Measurements from ENCODE around the gene RBM8A.
"Not testable (repeated sequence)": the region's sequence is repeated elsewhere in the genome, so short reads cannot be mapped to it uniquely, and the experiment has no call there.

The RBM8A gene

GRCh38 chr1:145942871-145943270 is 15.6 kb upstream of the RBM8A start:
- no peak overlapping the region for H3K4me3 ChIP-seq (ENCODE audit: low read depth, low read length)
- no peak for TF ChIP-seq CTCF (IDR thresholded peaks at IDR 0.05; ENCODE audit: low read depth, low read length)

DNA sequence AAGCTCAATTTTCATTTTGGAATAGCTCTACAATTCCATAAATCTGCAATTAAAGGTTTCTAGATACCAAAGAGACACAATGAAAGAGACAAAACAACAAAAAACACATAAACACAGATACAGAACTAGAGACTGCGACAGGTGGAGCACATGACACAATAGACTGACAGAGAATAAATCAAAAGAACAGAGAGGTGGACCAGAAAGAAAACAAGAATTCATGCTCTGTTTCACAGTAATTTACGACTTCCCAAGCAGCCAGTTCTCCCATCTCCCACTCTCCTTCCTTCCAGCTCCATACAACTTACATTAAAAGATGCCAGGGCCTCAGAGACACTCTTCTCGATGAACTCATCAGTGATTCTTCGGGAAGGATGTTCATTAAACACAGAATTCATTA is 15.1 kb upstream of the RBM8A start:
- H3K4me3 ChIP-seq (ENCODE audit: low read depth, low read length) = no peak overlapping the region
- TF ChIP-seq CTCF (IDR thresholded peaks at IDR 0.05; ENCODE audit: low read depth, low read length) = no peak

GRCh38 chr1:145937436-145937835 is 10.2 kb upstream of the RBM8A start:
- TF ChIP-seq CTCF (IDR thresholded peaks at IDR 0.05; ENCODE audit: low read depth, low read length) = no peak
- no peak overlapping the region for H3K4me3 ChIP-seq (ENCODE audit: low read depth, low read length)

GRCh38 chr1:145936247-145936646 is 9.0 kb upstream of the RBM8A start:
- H3K4me3 ChIP-seq (ENCODE audit: low read depth, low read length) = no peak overlapping the region
- TF ChIP-seq CTCF (IDR thresholded peaks at IDR 0.05; ENCODE audit: low read depth, low read length) = no peak

- H3K4me3 ChIP-seq (ENCODE audit: low read depth, low read length) = no peak overlapping the region
- no peak for TF ChIP-seq CTCF (IDR thresholded peaks at IDR 0.05; ENCODE audit: low read depth, low read length)
Observed at GRCh38 chr1:145935708-145936107, 8.4 kb upstream of the RBM8A start.

DNA sequence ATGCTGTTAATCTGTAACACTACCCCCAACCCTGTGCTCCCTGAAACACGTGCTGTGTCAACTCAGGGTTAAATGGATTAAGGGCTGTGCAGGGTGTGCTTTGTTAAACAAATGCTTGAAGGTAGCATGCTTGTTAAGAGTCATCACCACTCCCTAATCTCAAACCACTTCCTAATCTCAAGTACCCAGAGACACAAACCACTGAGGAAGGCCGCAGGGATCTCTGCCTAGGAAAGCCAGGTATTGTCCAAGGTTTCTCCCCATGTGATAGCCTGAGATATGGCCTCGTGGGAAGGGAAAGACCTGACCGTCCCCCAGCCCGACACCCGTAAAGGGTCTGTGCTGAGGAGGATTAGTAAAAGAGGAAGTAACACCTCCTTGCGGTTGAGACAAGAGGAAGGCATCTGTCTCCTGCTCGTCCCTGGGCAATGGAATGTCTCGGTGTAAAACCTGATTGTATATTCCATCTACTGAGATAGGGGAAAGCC is 5.3 kb upstream of the RBM8A start:
- H3K4me3 ChIP-seq (ENCODE audit: low read depth, low read length) = not testable (repeated sequence)

DNA sequence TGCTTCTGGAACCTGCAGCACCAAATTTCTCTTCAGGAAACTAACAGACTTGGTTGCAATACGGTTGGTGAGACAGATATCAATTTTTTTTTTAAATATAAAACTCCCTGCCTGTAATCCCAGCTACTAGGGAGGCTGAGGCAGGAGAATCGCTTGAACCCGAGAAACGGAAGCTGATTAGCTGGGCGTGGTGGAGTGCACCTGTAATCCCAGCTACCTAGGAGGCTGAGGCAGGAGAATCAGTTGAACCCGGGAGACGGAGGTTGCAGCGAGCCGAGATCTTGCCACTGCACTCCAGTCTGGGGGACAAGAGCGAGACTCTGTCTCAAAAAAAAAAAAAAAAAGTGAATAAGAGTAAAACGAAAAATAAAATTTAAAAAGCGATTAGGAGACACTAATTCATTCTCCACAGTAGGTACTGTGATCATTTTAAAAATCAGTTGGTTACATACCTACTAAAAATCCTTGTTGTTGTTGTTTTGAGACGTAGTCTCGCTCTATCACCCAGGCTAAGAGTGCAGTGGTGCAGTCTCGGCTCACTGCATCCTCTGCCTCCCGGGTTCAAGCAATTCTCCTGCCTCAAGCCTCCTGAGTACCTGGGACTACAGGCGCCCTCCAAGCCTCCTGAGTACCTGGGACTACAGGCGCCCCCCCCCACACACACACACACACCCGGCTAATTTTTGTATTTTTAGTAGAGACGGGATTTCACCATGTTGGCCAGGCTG is 796 bp upstream of the RBM8A start:
- H3K4me3 ChIP-seq (ENCODE audit: low read depth, low read length) = peak overlapping the region; percentile 68
- no peak for TF ChIP-seq CTCF (IDR thresholded peaks at IDR 0.05; ENCODE audit: low read depth, low read length)

- no peak for TF ChIP-seq CTCF (IDR thresholded peaks at IDR 0.05; ENCODE audit: low read depth, low read length)
- peak overlapping the region; percentile 68 for H3K4me3 ChIP-seq (ENCODE audit: low read depth, low read length)
Observed at GRCh38 chr1:145926686-145927062, 610 bp downstream of the RBM8A start.

Data from WI38 (cell line).